HCT116 (cell line): ENCODE results near the gene PHTF1. TPM values are rescaled to one million over a fixed set of nuclear protein-coding genes. Genes with fewer than 3 reads are reported as not detected.

Experiments
- ATAC-seq: fragments of 200-7000 bp; cut with Tn5 transposase; 2 replicates; pipeline ENCODE4 v1.9.1; 2020; ENCODE audit warnings: mild to moderate bottlenecking, moderate library complexity
- BruUV-seq: library from RNA; stranded (reverse); fragments of 400-500 nt; replicated peaks from 2 replicates; lab custom pipeline; 2021; lab: Mats Ljungman, UMichigan
- CTCF ChIA-PET: fragments of 300-600 bp; sonication (Branson Sonifier 250); formaldehyde crosslinking; loops from one replicate; lab custom pipeline; 2021; ENCODE audit warnings: antibody characterized with exemption; lab: Charles Lee
- POLR2A ChIA-PET: fragments of 300-600, 350-600 bp; sonication (Branson Sonifier 250); formaldehyde crosslinking; loops from one replicate; lab custom pipeline; 2021; ENCODE audit warnings: antibody characterized with exemption; lab: Charles Lee
- RAD21 ChIA-PET, 2 experiments: fragments of 300-600 bp; sonication (Branson Sonifier 250); formaldehyde crosslinking; loops; one replicate each; lab custom pipeline; 2023; ENCODE audit warnings: low total read pairs in 2 of 2; ENCODE audit not compliant: uncharacterized antibody in 2 of 2, unreplicated experiment in 2 of 2, low non-redundant PET in 1 of 2; lab: Charles Lee
- DNase-seq: peaks from one replicate; pipeline ENCODE4 v3.0.0-alpha.2; 2010; ENCODE audit warnings: low read depth, low spot score
- H2AFZ ChIP-seq: fragments of 200-600 bp; shearing (Covaris generic), sonication (generic); 2 replicates; pipeline ENCODE4 v1.6.1; 2017; ENCODE audit warnings: low read depth, mixed run types, mixed read lengths, antibody characterized with exemption, low read length; ENCODE audit not compliant: poor library complexity, severe bottlenecking
- H3K27ac ChIP-seq: 2 replicates; pipeline ENCODE4 v1.5.1; 2012; ENCODE audit warnings: low read depth, low read length
- H3K27me3 ChIP-seq: fragments of 200-600 bp; sonication (generic); 2 replicates; pipeline ENCODE4 v1.6.1; 2016; ENCODE audit warnings: mixed run types, low read length, mixed read lengths; ENCODE audit not compliant: insufficient read depth
- H3K36me3 ChIP-seq, 2 experiments: fragments of 200-500 bp in 1 of 2; fragments of 200-600 bp in 1 of 2; sonication (Bioruptor generic) in 1 of 2; sonication (generic) in 1 of 2; 2 replicates each; pipeline versions ENCODE4 v1.5.1 to v1.6.1; 2014 to 2016; ENCODE audit warnings: low read length in 2 of 2, inconsistent platforms in 1 of 2, mixed read lengths in 1 of 2, mixed run types in 1 of 2; ENCODE audit not compliant: insufficient read depth in 2 of 2, control insufficient read depth in 1 of 2
- H3K4me1 ChIP-seq, 2 experiments: fragments of 200-600 bp in 1 of 2; sonication (generic) in 1 of 2; 2 replicates each; pipeline versions ENCODE4 v1.5.1 to v1.6.1; 2012 to 2017; ENCODE audit warnings: low read length in 2 of 2, inconsistent platforms in 1 of 2, mild to moderate bottlenecking in 1 of 2, mixed read lengths in 1 of 2, mixed run types in 1 of 2, moderate library complexity in 1 of 2; ENCODE audit not compliant: insufficient read depth in 2 of 2, control insufficient read depth in 1 of 2
- H3K4me2 ChIP-seq: fragments of 200-600 bp; sonication (generic); 2 replicates; pipeline ENCODE4 v1.6.1; 2017; ENCODE audit warnings: mixed run types, low read length, mixed read lengths
- H3K4me3 ChIP-seq, 2 experiments: fragments of 200-600 bp in 1 of 2; sonication (generic) in 1 of 2; replicated peaks in 1 of 2; 2 replicates each; pipeline ENCODE4 v1.5.1; 2011 to 2016; ENCODE audit warnings: low read length in 2 of 2, control low read depth in 1 of 2, low read depth in 1 of 2, mild to moderate bottlenecking in 1 of 2, mixed read lengths in 1 of 2, mixed run types in 1 of 2
- H3K79me2 ChIP-seq: fragments of 200-600 bp; sonication (generic); 2 replicates; pipeline ENCODE4 v1.6.1; 2017; ENCODE audit warnings: mild to moderate bottlenecking, mixed run types, low read length, moderate library complexity, mixed read lengths; ENCODE audit not compliant: insufficient read depth
- H3K9ac ChIP-seq: fragments of 200-600 bp; sonication (generic); 2 replicates; pipeline ENCODE4 v1.6.1; 2016; ENCODE audit warnings: low read length, mixed read lengths
- H3K9me2 ChIP-seq: fragments of 200-600 bp; sonication (generic), shearing (Covaris generic); 2 replicates; pipeline ENCODE4 v1.6.1; 2017; ENCODE audit warnings: mixed run types, mild to moderate bottlenecking, moderate library complexity; ENCODE audit not compliant: insufficient read depth
- H3K9me3 ChIP-seq, 2 experiments: fragments of 200-500 bp in 1 of 2; fragments of 200-600 bp in 1 of 2; sonication (Bioruptor generic) in 1 of 2; sonication (generic) in 1 of 2; 2 replicates each; pipeline ENCODE4 v1.6.1; 2014 to 2017; ENCODE audit warnings: low read length in 2 of 2, mixed read lengths in 2 of 2, inconsistent platforms in 1 of 2, low read depth in 1 of 2, mild to moderate bottlenecking in 1 of 2, mixed run types in 1 of 2, moderate library complexity in 1 of 2; ENCODE audit not compliant: control insufficient read depth in 1 of 2, insufficient read depth in 1 of 2
- H4K20me1 ChIP-seq: fragments of 200-600 bp; sonication (generic), shearing (Covaris generic); 2 replicates; pipeline ENCODE4 v1.6.1; 2017; ENCODE audit warnings: mixed run types, mild to moderate bottlenecking, moderate library complexity; ENCODE audit not compliant: insufficient read depth
- ATF3 ChIP-seq: IDR thresholded peaks from 2 replicates; pipeline ENCODE4 v1.6.1; 2012
- CBX3 ChIP-seq: IDR thresholded peaks from 2 replicates; pipeline ENCODE4 v1.6.1; 2012; ENCODE audit warnings: low read depth
- CTCF ChIP-seq, 3 experiments: fragments of 200-600 bp in 1 of 3; sonication (generic) in 1 of 3; IDR thresholded peaks in 2 of 3; conservative IDR thresholded peaks in 1 of 3; 2 replicates each; pipeline ENCODE4 v1.5.1; 2012 to 2017; ENCODE audit warnings: low read depth in 2 of 3, low read length in 2 of 3, antibody characterized with exemption in 1 of 3, borderline replicate concordance in 1 of 3, control low read depth in 1 of 3, mild to moderate bottlenecking in 1 of 3, mixed read lengths in 1 of 3, mixed run types in 1 of 3, moderate library complexity in 1 of 3; ENCODE audit not compliant: insufficient read depth in 1 of 3
- POLR2A ChIP-seq: IDR thresholded peaks from 2 replicates; pipeline ENCODE4 v1.7.0; 2011; ENCODE audit warnings: borderline replicate concordance; ENCODE audit not compliant: insufficient read depth, insufficient read length; ENCODE audit errors: extremely low read depth
- POLR2AphosphoS5 ChIP-seq: IDR thresholded peaks from 2 replicates; pipeline ENCODE4 v1.6.1; 2011; ENCODE audit warnings: mild to moderate bottlenecking, low read depth, low read length, moderate library complexity
- RAD21 ChIP-seq: IDR thresholded peaks from 2 replicates; pipeline ENCODE4 v1.6.1; 2012; ENCODE audit warnings: low read depth, mild to moderate bottlenecking
- TCF7L2 ChIP-seq: IDR thresholded peaks from 2 replicates; pipeline ENCODE4 v1.7.0; 2011; ENCODE audit warnings: borderline replicate concordance, inconsistent platforms; ENCODE audit not compliant: insufficient read depth, insufficient read length; ENCODE audit errors: extremely low read depth
- ZFX ChIP-seq: fragments of 450-650 bp; IDR thresholded peaks from 2 replicates; pipeline ENCODE4 v1.6.1; 2017
- ZNF274 ChIP-seq: fragments of 200-500 bp; sonication (Bioruptor generic); IDR thresholded peaks from 2 replicates; pipeline ENCODE4 v1.6.1; 2014; ENCODE audit warnings: mild to moderate bottlenecking, low read depth, low read length, inconsistent platforms
- intact Hi-C: fragments of 100-400 bp; cut with micrococcal nuclease; formaldehyde crosslinking; loops from 2 replicates; pipeline ENCODE4 v1.10.0; 2022
- total RNA-seq: library from RNA; stranded (reverse); gene quantifications from one replicate; pipeline ENCODE4 v1.2.1, GENCODE V29; 2021; ENCODE audit not compliant: unreplicated experiment

The PHTF1 gene
- total RNA-seq, 1 experiment from 2014 or later = 11.4 TPM

GRCh38 chr1:113804421-113805255 lies 45.4 kb upstream of the PHTF1 start (continued):
- TF ChIP-seq CTCF (IDR thresholded peaks at IDR 0.05 in 2 of 3, conservative IDR thresholded peaks at IDR 0.05 in 1 of 3; ENCODE audit: borderline replicate concordance in 1 of 3, insufficient read depth in 1 of 3, low read depth in 2 of 3, low read length in 2 of 3) (no peak), TCF7L2 (no peak), ZFX (no peak)

- Histone ChIP-seq H3K4me2 (no peak overlapping the region), H2AFZ (no peak overlapping the region), H4K20me1 (no peaks in the 10 kb centered on the region), H3K36me3 (peaks cover 4% of the 10 kb centered on the region in 2 experiments; a peak in 1 of 4 replicates), H3K27ac (no peak overlapping the region), H3K79me2 (peaks cover 83% of the 10 kb centered on the region)
- DNase-seq (no peak), ATAC-seq (no peak)
- RAD21 ChIA-PET = no interaction called here
- TF ChIP-seq ATF3 (no peak), POLR2AphosphoS5 (no peak), CBX3 (no peak), RAD21 (no peak), ZNF274 (no peak), ZFX (no peak), TCF7L2 (no peak), POLR2A (no peak)
- TF ChIP-seq, all 23 proteins: peak for 0
- no peak overlapping the region for H3K4me3 ChIP-seq
- BruUV-seq = no TSS peak
- CTCF ChIA-PET = no interaction called here
- POLR2A ChIA-PET = no interaction called here
- no peaks in the 10 kb centered on the region for H3K9me2 ChIP-seq
- H3K27me3 ChIP-seq = no peaks in the 10 kb centered on the region
- intact Hi-C loops = no loop called here
- H3K4me1 ChIP-seq = peaks cover 12 to 15% of the 10 kb centered on the region in 2 experiments
- H3K9ac ChIP-seq = no peak overlapping the region
- no peaks in the 10 kb centered on the region for H3K9me3 ChIP-seq
Measured at GRCh38 chr1:113802367-113803007, 43.2 kb upstream of the PHTF1 start.
